ENCODE results near the gene RBM20. TPM values are rescaled to one million over a fixed set of nuclear protein-coding genes. Genes with fewer than 3 reads are reported as not detected.

RBM20 gene
- total and polyA plus RNA-seq, 2 of the 13 experiments (the other 11 are each of a cell fraction or from before 2014, with no cell fraction given) = 0.02 to 0.22 TPM

DNA sequence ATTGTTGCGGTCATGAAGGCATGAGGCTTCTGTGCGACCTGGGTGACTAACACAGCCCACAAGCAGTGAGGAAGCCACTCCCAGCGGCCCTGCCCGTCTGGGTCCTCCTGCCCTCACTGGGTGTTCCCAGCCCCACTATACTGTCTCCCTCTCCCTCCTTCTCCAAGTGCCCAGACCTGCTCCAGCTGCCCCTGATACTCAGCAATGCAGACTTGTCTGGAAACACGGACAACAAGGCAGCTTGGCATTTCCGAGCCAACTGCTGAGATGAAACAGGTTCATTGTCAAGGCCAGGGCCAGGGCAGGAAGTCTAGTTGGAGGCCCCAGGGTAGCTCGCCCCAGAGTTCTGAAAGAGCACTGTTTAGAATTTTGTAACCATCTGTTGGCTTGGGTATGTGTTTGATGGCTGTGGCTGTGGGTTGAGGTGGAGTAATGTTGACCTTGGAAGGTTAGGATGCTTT, 95.7 kb downstream of the RBM20 start (continued):
- TF ChIP-seq, protein P1, sequence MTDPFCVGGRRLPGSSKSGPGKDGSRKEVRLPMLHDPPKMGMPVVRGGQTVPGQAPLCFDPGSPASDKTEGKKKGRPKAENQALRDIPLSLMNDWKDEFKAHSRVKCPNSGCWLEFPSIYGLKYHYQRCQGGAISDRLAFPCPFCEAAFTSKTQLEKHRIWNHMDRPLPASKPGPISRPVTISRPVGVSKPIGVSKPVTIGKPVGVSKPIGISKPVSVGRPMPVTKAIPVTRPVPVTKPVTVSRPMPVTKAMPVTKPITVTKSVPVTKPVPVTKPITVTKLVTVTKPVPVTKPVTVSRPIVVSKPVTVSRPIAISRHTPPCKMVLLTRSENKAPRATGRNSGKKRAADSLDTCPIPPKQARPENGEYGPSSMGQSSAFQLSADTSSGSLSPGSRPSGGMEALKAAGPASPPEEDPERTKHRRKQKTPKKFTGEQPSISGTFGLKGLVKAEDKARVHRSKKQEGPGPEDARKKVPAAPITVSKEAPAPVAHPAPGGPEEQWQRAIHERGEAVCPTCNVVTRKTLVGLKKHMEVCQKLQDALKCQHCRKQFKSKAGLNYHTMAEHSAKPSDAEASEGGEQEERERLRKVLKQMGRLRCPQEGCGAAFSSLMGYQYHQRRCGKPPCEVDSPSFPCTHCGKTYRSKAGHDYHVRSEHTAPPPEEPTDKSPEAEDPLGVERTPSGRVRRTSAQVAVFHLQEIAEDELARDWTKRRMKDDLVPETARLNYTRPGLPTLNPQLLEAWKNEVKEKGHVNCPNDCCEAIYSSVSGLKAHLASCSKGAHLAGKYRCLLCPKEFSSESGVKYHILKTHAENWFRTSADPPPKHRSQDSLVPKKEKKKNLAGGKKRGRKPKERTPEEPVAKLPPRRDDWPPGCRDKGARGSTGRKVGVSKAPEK (CRISPR knock-in tag; IDR thresholded peaks at IDR 0.05; ENCODE audit: borderline replicate concordance) = peak; percentile 58; the same call in 1 of the 2 replicates
- TF ChIP-seq ZNF225 (CRISPR knock-in tag; IDR thresholded peaks at IDR 0.05) (no peak), ZNF160 (CRISPR knock-in tag; IDR thresholded peaks at IDR 0.05) (no peak), RNF2 (conservative IDR thresholded peaks at IDR 0.05; ENCODE audit: low read depth) (0 out of 2 replicates have a peak, but pooled peaks have one; percentile 38), ZNF234 (CRISPR knock-in tag; conservative IDR thresholded peaks at IDR 0.05) (no peak), ELF1 (CRISPR knock-in tag; IDR thresholded peaks at IDR 0.05) (no peak), RFX3 (CRISPR knock-in tag; IDR thresholded peaks at IDR 0.05) (no peak), ZC3H4 (CRISPR knock-in tag; IDR thresholded peaks at IDR 0.05; ENCODE audit: borderline replicate concordance) (no peak), ZFP36 (IDR thresholded peaks at IDR 0.05; ENCODE audit: borderline replicate concordance, low read depth, low read length, partially characterized antibody) (no peak)
- TF ChIP-seq, protein P2, sequence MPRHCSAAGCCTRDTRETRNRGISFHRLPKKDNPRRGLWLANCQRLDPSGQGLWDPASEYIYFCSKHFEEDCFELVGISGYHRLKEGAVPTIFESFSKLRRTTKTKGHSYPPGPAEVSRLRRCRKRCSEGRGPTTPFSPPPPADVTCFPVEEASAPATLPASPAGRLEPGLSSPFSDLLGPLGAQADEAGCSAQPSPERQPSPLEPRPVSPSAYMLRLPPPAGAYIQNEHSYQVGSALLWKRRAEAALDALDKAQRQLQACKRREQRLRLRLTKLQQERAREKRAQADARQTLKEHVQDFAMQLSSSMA (CRISPR knock-in tag; IDR thresholded peaks at IDR 0.05) = no peak
- TF ChIP-seq, protein P3, sequence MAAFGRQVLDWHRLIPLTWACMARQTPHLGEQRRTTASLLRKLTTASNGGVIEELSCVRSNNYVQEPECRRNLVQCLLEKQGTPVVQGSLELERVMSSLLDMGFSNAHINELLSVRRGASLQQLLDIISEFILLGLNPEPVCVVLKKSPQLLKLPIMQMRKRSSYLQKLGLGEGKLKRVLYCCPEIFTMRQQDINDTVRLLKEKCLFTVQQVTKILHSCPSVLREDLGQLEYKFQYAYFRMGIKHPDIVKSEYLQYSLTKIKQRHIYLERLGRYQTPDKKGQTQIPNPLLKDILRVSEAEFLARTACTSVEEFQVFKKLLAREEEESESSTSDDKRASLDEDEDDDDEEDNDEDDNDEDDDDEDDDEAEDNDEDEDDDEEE (CRISPR knock-in tag; IDR thresholded peaks at IDR 0.05) = peak; percentile 49; the same call in 1 of the 2 replicates
- TF ChIP-seq, protein P4, sequence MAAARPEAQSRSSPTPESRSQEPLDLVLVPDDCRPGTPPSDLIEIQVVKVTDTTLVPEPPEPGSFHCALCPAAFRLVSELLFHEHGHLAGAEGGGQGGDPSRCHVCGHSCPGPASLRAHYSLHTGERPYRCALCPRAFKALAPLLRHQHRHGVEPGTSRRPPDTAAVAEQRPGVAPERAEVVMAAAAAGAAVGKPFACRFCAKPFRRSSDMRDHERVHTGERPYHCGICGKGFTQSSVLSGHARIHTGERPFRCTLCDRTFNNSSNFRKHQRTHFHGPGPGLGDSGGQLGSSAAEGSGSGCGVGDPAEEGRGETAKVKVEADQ (CRISPR knock-in tag; IDR thresholded peaks at IDR 0.05; ENCODE audit: borderline replicate concordance) = no peak
